Measurements from ENCODE around the gene DIAPH1.
A peak's percentile ranks its signal among the peaks of the same experiment; 100 is the strongest.

The DIAPH1 gene

GRCh38 chr5:141618804-141619554 is at the start of gene DIAPH1:
DIAPH1 (minus strand) TSS chr5:141619000; CDS start chr5:141618914, 86 bp downstream.
- peak; percentile 98 for DNase-seq

DNA sequence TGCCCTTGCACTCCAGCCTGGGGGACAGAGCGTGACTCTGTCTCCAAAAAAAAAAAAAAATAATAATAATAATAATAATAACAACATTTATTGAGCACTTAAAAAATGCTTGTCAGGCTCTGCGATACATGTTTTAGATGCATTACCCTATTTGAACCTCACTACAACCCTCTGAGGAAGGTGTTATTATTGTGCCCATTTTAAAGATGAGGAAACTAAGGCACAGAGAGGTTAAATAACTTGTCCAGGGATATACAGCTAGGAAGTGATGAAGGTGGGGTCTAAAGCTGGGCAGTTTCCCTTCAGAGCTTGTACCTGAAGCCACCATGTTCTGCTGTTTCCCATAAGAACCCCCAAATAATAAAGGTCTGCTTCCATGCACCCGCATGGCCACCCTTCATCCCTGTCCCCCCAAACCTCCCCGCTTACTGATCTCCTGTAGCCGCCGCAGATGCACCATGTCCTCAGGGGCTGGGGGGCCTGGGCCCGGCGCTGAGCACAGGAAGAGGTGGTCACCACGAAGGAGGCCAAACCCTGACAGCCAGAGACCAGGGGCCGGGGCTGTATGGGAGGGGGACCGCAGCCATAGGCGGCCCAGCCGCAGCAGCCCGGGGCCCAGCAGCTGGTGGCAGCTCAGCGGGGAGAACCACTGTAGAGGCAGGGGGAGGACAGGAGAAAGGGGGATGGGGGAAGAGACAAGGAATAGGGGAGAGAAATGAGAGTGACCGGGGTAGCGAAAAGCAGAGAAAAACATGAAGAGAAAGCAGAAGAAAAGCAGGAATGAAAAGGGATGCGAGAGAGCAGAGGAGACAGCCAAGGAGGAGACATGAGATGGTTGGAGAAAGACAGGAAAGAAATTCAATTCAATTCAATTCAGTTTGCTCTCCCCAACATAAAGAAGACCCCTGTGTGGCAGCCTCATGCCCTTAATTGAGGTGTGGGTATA is 47.5 kb upstream of the DIAPH1 start:
- DNase-seq, result no peak

DNA sequence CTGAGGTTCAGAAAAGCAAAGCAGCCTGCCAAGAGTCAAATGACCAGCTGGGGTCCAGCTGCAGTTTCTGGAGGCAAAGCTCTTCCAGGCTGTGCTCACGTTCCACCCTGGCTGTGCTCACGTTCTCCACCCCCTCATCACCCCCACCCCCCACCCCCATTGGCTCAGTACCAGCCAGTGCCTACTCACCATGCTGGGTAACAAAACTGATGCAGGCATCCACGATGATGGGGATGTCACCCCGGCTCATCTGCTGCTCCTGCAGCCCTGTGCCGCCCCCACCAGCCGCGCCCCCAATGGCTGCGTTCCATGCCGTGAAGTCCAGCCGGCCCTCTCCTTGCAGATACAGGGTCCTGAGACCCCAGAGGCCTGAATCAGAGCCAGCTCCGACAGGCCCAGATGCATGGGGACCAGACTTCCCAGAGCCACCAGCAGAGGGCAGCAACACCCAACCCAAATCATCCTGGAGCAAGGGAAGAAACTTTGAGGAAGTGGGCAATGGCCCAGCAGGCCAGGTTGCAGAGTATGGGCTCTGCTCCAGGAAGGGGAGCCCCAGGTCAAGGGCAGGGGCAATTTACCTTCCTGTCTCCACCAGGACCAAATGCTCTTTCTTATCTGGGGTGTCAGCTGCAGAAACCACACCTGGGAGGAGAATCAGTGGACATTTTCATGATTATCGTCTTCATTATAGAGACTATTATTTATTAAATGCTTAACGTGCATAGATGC is 46.1 kb upstream of the DIAPH1 start:
- DNase-seq, result peak; percentile 76

DNA sequence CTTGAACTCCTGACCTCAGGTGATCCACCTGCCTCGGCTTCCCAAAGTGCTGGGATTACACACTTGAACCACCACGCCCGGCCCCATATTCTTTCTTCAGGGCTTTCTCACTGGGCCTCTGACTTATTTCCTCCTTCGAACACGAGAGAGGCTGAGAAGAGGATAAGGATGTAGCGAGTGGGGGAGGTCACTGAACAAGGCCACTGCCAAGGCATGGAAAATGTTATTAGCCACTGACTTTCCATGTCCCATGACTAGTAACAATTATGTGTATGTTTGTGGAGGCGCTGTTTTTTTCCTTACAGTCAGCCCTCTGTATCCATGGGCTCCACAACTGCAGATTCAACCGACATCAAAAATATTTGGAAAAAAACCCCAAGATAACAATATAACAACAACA is 44.7 kb upstream of the DIAPH1 start:
- no peak for DNase-seq

GRCh38 chr5:141662028-141662427 is 43.2 kb upstream of the DIAPH1 start:
- DNase-seq, result no peak

GRCh38 chr5:141657937-141658545 is 39.2 kb upstream of the DIAPH1 start:
- no peak for DNase-seq

- no peak for DNase-seq
These were observed 38.6 kb upstream of the DIAPH1 start for GRCh38 chr5:141657404-141657803.

GRCh38 chr5:141656396-141656795 is 37.6 kb upstream of the DIAPH1 start:
- DNase-seq, result no peak

DNA sequence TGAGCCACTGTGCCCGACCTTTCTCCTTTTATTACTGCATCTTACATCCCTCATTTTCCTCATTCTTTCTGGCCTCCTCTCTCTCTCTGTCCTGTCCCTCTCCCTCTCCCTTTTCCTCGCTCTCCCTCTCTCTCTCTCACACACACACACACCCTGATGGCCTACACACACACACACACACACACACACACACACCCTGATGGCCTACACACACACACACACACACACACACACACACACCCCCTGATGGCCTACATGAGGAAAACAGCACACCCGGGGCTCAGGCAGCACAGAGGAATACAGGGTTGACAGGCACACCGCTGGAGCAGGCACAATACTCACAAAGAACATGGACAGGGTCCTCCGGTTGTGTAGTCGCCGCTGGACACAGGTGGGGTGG is 36.2 kb upstream of the DIAPH1 start:
- no peak for DNase-seq

- DNase-seq, result no peak
These were observed 35.5 kb upstream of the DIAPH1 start for GRCh38 chr5:141654298-141654697.

DNA sequence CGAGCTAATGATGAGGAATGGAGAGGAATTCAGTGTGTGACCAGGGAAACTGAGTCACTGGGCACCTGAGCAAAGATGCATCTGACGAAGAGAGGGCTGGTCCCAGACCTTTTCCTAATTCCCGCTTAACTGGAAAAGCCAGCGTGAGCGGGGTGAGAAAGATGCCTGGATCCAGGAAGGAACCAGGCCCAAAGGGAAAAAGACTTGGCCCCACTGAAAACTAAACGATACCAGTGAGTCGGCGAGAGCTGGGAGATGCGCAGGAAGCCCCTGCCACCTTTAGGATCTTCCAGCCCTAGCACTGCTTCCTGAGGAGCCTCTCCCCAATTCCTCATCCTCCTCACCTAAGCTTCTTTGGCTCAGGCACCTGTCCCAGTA is 32.9 kb upstream of the DIAPH1 start:
- no peak for DNase-seq

GRCh38 chr5:141650851-141651727 is 32.3 kb upstream of the DIAPH1 start, which contains the start of gene FCHSD1:
FCHSD1 (minus strand) TSS chr5:141651418; CDS start chr5:141651368, 50 bp downstream.
- DNase-seq, result peak; percentile 89

GRCh38 chr5:141649972-141650371 is 31.2 kb upstream of the DIAPH1 start:
- DNase-seq, result no peak

DNA sequence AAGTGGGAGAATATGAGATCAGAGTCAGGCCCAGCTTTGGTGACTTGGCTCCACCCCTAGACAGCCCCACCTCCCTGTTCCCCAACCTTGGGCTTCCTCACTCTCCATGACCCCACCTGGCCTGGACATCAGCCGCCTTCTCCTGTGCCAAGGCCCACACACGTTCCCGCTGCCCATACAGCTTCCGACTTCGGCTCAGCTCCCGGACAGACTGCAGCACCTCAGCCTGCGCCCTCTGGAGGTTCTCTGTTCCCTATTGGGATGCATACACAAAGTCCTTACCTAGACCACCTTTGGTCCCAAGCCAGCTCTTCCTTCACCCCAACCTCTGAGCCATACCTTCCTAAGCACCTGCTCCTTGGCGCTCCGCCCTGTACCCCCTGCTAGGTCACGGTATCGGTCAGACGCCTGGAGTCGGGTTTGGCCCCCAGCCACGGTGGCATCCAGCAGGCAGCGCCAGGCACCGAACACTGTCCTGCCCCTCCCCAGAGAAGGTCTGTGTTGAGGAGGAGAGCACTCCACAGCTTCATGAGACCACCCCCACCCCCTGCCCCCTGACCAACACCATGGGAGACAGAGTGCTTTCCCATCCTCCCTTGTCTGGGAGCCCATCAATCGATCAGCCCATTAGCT is 30.4 kb upstream of the DIAPH1 start:
- no peak for DNase-seq

- no peak for DNase-seq
These were observed 29.1 kb upstream of the DIAPH1 start for GRCh38 chr5:141647851-141648250.

GRCh38 chr5:141647242-141647641 is 28.4 kb upstream of the DIAPH1 start:
- no peak for DNase-seq

DNA sequence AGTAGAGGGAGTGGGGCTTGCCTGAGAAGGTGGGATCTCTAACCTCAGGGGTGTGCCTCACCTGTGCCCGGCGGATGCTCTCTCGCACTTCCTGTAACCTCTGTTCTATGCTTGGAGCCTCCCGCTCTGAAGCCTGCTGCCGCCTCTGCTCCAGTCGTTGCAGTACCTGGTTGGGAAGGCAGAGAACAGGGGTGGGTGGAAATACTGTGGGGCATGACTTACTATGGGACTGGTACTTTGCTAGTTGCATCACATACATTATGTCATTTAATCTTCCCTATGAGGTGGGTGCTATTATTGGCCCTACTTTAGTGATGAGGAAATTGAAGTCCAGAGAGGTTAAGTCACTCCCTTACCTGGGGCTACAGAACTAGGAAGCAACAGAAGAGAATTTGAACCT is 27.2 kb upstream of the DIAPH1 start:
- no peak for DNase-seq

DNA sequence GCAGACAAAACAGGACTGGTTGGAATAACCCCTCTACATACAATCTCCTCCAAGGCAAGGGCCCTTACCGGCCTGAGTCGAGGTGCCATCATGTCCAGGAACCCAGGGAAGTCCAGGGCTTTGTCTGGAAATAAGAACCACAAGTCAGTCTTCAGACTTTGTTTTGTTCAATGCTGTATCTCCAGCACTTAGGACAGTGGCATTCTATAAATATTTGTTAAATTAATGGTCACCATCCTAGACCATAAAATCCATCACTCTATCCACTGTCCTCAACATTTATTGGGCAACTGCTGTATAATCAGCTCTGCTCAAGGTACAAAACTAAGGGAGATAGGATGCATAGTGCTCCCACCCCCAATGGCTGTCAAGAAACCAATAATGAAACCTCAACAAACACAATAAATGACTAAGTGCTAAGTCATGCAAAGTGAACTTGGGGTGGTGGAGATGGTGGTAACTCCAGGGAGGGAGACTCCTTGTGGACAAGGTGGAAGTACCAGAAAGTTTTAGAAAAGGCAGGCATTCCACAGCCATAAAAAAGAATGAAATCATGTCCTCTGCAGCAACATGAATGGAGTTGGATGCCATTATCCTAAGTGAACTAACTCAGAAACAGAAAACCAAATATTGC is 23.0 kb upstream of the DIAPH1 start:
- no peak for DNase-seq

DNA sequence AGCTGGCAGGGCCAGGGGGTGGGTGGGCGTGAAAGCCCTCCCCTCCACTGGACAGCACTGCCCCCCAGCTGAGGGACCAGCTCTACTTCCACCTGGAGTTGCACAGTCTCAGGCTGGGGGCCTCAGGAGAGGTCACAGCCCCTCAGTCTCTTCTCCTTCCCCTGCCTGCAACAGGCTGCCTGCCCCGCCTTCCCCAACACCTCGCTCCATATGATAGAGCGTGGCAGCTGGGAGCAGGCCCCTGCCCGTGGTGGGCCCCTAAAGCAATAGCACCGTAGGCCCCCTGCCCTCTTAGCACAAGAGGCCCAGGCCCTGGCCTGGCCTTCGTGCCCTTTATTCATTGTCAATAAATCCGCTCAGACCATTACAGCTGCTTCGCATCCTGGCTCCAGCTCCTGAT is 21.9 kb upstream of the DIAPH1 start:
- no peak for DNase-seq

DNA sequence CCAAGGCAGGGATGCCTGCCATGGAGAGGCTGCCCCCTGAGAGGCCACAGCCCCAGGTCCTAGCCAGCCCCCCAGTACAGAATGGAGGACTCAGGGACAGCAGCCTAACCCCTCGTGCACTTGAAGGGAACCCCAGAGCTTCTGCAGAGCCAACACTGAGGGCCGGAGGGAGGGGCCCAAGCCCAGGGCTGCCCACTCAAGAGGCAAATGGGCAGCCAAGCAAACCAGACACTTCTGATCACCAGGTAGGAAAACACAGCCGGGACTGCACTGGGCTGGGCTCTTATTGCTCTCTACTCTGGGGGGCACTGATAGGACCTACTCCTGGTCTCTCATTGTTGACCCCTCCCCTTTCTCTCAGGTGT is 21.2 kb upstream of the DIAPH1 start:
- DNase-seq, result no peak

All from CD4-positive, alpha-beta T cell treated with Interleukin-17A for 1 hour (primary cell).